ENCODE results near the gene DAAM1. TPM values are rescaled to one million over a fixed set of nuclear protein-coding genes. Genes with fewer than 3 reads are reported as not detected.
A peak's percentile ranks its signal among the peaks of the same experiment; 100 is the strongest.

DAAM1 gene
- total and polyA plus RNA-seq, 2 donors (not counting 1 experiment from before 2014, with no cell fraction given): 11.2 to 34.3 TPM

- Histone ChIP-seq H3K27ac (ENCODE audit: low read length in 2 of 2) (peak overlapping the region; percentile 52 to 70), H3K4me3 (ENCODE audit: control extremely low read depth in 1 of 5, extremely low read depth in 1 of 5, insufficient read depth in 1 of 5, low read depth in 2 of 5, low read length in 4 of 5) (peak overlapping the region; percentile 70 to 92 (median 83)), H2AFZ (ENCODE audit: insufficient read depth, low read depth, low read length, poor library complexity, severe bottlenecking) (peak overlapping the region; percentile 87), H3K4me2 (replicated peaks; ENCODE audit: low read depth, low read length, poor library complexity, severe bottlenecking) (peak overlapping the region; percentile 93), H3K9me3 (ENCODE audit: control extremely low read depth in 1 of 3, control insufficient read depth in 2 of 3, insufficient read depth in 1 of 3, low read length in 2 of 3) (no peaks in the 10 kb centered on the region), H3K79me2 (ENCODE audit: control insufficient read depth, insufficient read depth, low read length) (peaks cover 15% of the 10 kb centered on the region), H3K4me1 (ENCODE audit: control insufficient read depth in 2 of 2, insufficient read depth in 2 of 2, low read length in 2 of 2) (peaks cover 14 to 19% of the 10 kb centered on the region in 2 donors), H3K36me3 (replicated peaks in 1 of 2; ENCODE audit: control extremely low read depth in 1 of 2, control insufficient read depth in 1 of 2, extremely low read depth in 1 of 2, insufficient read depth in 2 of 2, low read length in 1 of 2) (no peaks in the 10 kb centered on the region), H3K9ac (ENCODE audit: low read length) (peak overlapping the region; percentile 88), H3K27me3 (replicated peaks in 1 of 4; ENCODE audit: control extremely low read depth in 1 of 4, control insufficient read depth in 3 of 4, insufficient read depth in 4 of 4, low read length in 3 of 4) (peaks cover 0 to 9% (median 1%) of the 10 kb centered on the region in 4 experiments), H4K20me1 (ENCODE audit: control insufficient read depth, insufficient read depth, low read length, poor library complexity, severe bottlenecking) (no peaks in the 10 kb centered on the region)
- TF ChIP-seq CTCF (IDR thresholded peaks at IDR 0.05): no peak
- TF ChIP-seq EZH2 (IDR thresholded peaks at IDR 0.05; ENCODE audit: borderline replicate concordance, insufficient read depth, low read depth, low read length, poor library complexity, severe bottlenecking): no peak
- under 1% methylated on average over 38 of the region's 43 CpGs for WGBS (ENCODE audit: insufficient coverage)
- Mint-ChIP-seq H3K27ac (peak overlapping the region; percentile 96), H3K4me3 (peak overlapping the region; percentile 93), H3K27me3 (peaks cover 11% of the 10 kb centered on the region), H3K4me1 (peaks cover 26% of the 10 kb centered on the region), H3K9me3 (ENCODE audit: insufficient read depth) (no peaks in the 10 kb centered on the region)
- CTCF ChIA-PET: interaction anchor here (0.8 to 1.4 kb wide), 6 partner anchors 11 to 256 kb away, joined by 3 to 4 read pairs (median 3); no protein-coding TSS in a partner anchor
- POLR2A ChIA-PET: interaction anchor here (0.6 to 1.3 kb wide), 3 partner anchors 11 to 311 kb away, joined by 4 read pairs; no protein-coding TSS in a partner anchor
- ATAC-seq (ENCODE audit: low read depth): peak; percentile 7
- intact Hi-C loops (cut with micrococcal nuclease): loop anchor here (1.0 to 10.0 kb wide), 10 partner anchors 36 to 1793 kb away; partner anchors contain the start of genes GPR135, JKAMP, L3HYPDH and NAA30
- no peak for DNase-seq
Observed at GRCh38 chr14:59187802-59188460, 536 bp upstream of the DAAM1 start.
